GM12878 (cell line): Measurements from ENCODE around the gene DIABLO. TPM values are rescaled to one million over a fixed set of nuclear protein-coding genes. Genes with fewer than 3 reads are reported as not detected.

Source experiments
- ATAC-seq: fragments of 200-7000 bp; cut with Tn5 transposase; 3 replicates; pipeline ENCODE4 v1.9.1; 2020; ENCODE audit warnings: mild to moderate bottlenecking, moderate library complexity
- BruUV-seq: library from RNA; stranded (reverse); fragments of 400-500 nt; replicated peaks from 2 replicates; lab custom pipeline; 2021; lab: Mats Ljungman, UMichigan
- CTCF ChIA-PET: fragments of 300-600 bp; sonication (Branson Sonifier 250); formaldehyde crosslinking; extraction: SDS; loops from one replicate; lab custom pipeline; 2021; ENCODE audit warnings: inconsistent platforms; lab: Yijun Ruan, JAX
- POLR2A ChIA-PET: fragments of 350-600 bp; formaldehyde crosslinking; extraction: SDS; loops from one replicate; lab custom pipeline; 2021; ENCODE audit warnings: inconsistent platforms; lab: Charles Lee
- RAD21 ChIA-PET: fragments of 300-600 bp; sonication (Branson Sonifier 250); formaldehyde crosslinking; loops from one replicate; lab custom pipeline; 2023; ENCODE audit warnings: antibody characterized with exemption; ENCODE audit not compliant: unreplicated experiment; lab: Charles Lee
- SMC1A ChIA-PET: fragments of 300-600 bp; sonication (Branson Sonifier 250); formaldehyde crosslinking; loops from one replicate; lab custom pipeline; 2023; ENCODE audit not compliant: unreplicated experiment, uncharacterized antibody; lab: Charles Lee
- DNase-seq: peaks from one replicate; pipeline ENCODE4 v3.0.0-alpha.2; 2011; ENCODE audit warnings: low read depth, low spot score
- FAIRE-seq: peaks from 3 replicates; lab custom pipeline; 2011; peaks lifted over from hg19 to GRCh38; lab: Jason Lieb, UNC
- H2AFZ ChIP-seq: 2 replicates; pipeline ENCODE4 v1.6.0; 2011; ENCODE audit warnings: low read depth, low read length, control low read depth; ENCODE audit not compliant: control insufficient read depth
- H3K27ac ChIP-seq: 2 replicates; pipeline ENCODE4 v1.5.1; 2011; ENCODE audit warnings: control low read depth; ENCODE audit not compliant: control insufficient read depth, insufficient read depth
- H3K27me3 ChIP-seq, 2 experiments: replicated peaks in 1 of 2; 2 replicates each; pipeline versions ENCODE4 v1.6.0 to v1.6.1; 2011; ENCODE audit warnings: low read length in 1 of 2; ENCODE audit not compliant: control insufficient read depth in 2 of 2, insufficient read depth in 2 of 2
- H3K36me3 ChIP-seq, 2 experiments: 2 replicates each; pipeline ENCODE4 v1.5.1; 2011; ENCODE audit warnings: low read length in 1 of 2; ENCODE audit not compliant: control insufficient read depth in 2 of 2, insufficient read depth in 2 of 2
- H3K4me1 ChIP-seq: 2 replicates; pipeline ENCODE4 v1.6.1; 2011; ENCODE audit warnings: mild to moderate bottlenecking, low read length, moderate library complexity, mixed read lengths; ENCODE audit not compliant: control insufficient read depth, insufficient read depth
- H3K4me2 ChIP-seq: 2 replicates; pipeline ENCODE4 v1.6.0; 2011; ENCODE audit warnings: control low read depth; ENCODE audit not compliant: control insufficient read depth, insufficient read depth
- H3K4me3 ChIP-seq: fragments of 200-600 bp; sonication (generic); 2 replicates; pipeline ENCODE4 v1.5.1; 2016
- H3K79me2 ChIP-seq: 2 replicates; pipeline ENCODE4 v1.6.0; 2011; ENCODE audit warnings: low read length; ENCODE audit not compliant: control insufficient read depth, insufficient read depth
- H3K9ac ChIP-seq: 2 replicates; pipeline ENCODE4 v1.8.0; 2011; ENCODE audit warnings: low read length, control low read depth, mixed read lengths; ENCODE audit not compliant: control insufficient read depth, insufficient read depth
- H3K9me3 ChIP-seq: replicated peaks from 3 replicates; pipeline ENCODE4 v1.5.1; 2011; ENCODE audit warnings: mild to moderate bottlenecking, low read length; ENCODE audit not compliant: control insufficient read depth, insufficient read depth
- H4K20me1 ChIP-seq: 2 replicates; pipeline ENCODE4 v1.6.0; 2011; ENCODE audit not compliant: control insufficient read depth, insufficient read depth
- CHD1 ChIP-seq: IDR thresholded peaks from 2 replicates; pipeline ENCODE4 v1.6.1; 2012; ENCODE audit warnings: low read depth, low read length, improper control_type of control experiment
- GATAD2B ChIP-seq: fragments of 450-650 bp; conservative IDR thresholded peaks from 2 replicates; pipeline ENCODE4 v1.6.1; 2017; ENCODE audit warnings: low read depth, mild to moderate bottlenecking, moderate library complexity
- IKZF2 ChIP-seq, 2 experiments: fragments of 450-650 bp; IDR thresholded peaks; 2 replicates each; pipeline ENCODE4 v1.6.1; 2017; ENCODE audit warnings: mild to moderate bottlenecking in 2 of 2, moderate library complexity in 2 of 2
- MEF2B ChIP-seq: fragments of 450-650 bp; IDR thresholded peaks from 2 replicates; pipeline ENCODE4 v1.6.1; 2018; ENCODE audit warnings: mild to moderate bottlenecking, moderate library complexity; ENCODE audit not compliant: partially characterized antibody, poor library complexity, severe bottlenecking
- NR2F1 ChIP-seq: fragments of 450-650 bp; conservative IDR thresholded peaks from 2 replicates; pipeline ENCODE4 v1.6.1; 2017; ENCODE audit warnings: mild to moderate bottlenecking
- RAD21 ChIP-seq: IDR thresholded peaks from 2 replicates; pipeline ENCODE4 v1.6.1; 2011; ENCODE audit warnings: mild to moderate bottlenecking, low read depth, low read length, moderate library complexity; ENCODE audit not compliant: insufficient read depth
- SUPT20H ChIP-seq: IDR thresholded peaks from 2 replicates; pipeline ENCODE4 v1.6.1; 2011; ENCODE audit warnings: low read depth, mild to moderate bottlenecking, low read length, moderate library complexity, borderline replicate concordance; ENCODE audit not compliant: control insufficient read depth
- WGBS: methylation state at CpG from one replicate; pipeline ENCODE4 v1.1.6; 2016; ENCODE audit warnings: low lambda C conversion rate; ENCODE audit not compliant: insufficient replicate concordance, insufficient coverage; ENCODE audit errors: missing lambda C conversion rate; 5-methylcytosine and 5-hydroxymethylcytosine counted together
- in situ Hi-C: fragments of 300-500 bp; cut with MboI; formaldehyde crosslinking; loops from 9 replicates; pipeline ENCODE4 v1.14.3; 2018; ENCODE audit warnings: mixed read lengths
- intact Hi-C: fragments of 100-400 bp; cut with micrococcal nuclease; formaldehyde crosslinking; loops from one replicate; pipeline ENCODE4 v1.14.2; 2022; ENCODE audit not compliant: unreplicated experiment
- polyA plus RNA-seq, 11 experiments: library from polyadenylated mRNA; depleted of rRNA in 4 of 11; unstranded in 6 of 11; stranded (reverse) in 5 of 11; fragments of >200 nt; fragmentation: Nextera tagmentation in 4 of 11; fragmentation: Illumina TruSeq in 1 of 11; extraction: Ambion mirVana in 4 of 11; extraction: Trizol in 1 of 11; gene quantifications; 1 replicate in 1 of 11; 2 replicates in 10 of 11; pipeline versions ENCODE4 v1.2.1 to v1.2.3, GENCODE V29; 2011 to 2016; ENCODE audit warnings: inconsistent platforms in 2 of 11, missing spikeins in 2 of 11, low read depth in 1 of 11
- total RNA-seq, 4 experiments: library from RNA; depleted of rRNA in 3 of 4; stranded (reverse); fragments of >200 nt in 3 of 4; fragmentation: Illumina TruSeq in 1 of 4; extraction: Trizol in 1 of 4; gene quantifications; 2 replicates each; pipeline versions ENCODE4 v1.2.1 to v1.2.3, GENCODE V29; 2013 to 2021
- TF ChIP-seq, protein P1 (sequence below): fragments of 450-650 bp; IDR thresholded peaks from 2 replicates; pipeline ENCODE4 v1.6.1; 2017; ENCODE audit warnings: mild to moderate bottlenecking, moderate library complexity

DIABLO gene
- total and polyA plus RNA-seq, 10 of the 15 experiments (the other 5 are each of a cell fraction or from before 2014, with no cell fraction given): 18.3 to 69.9 (median 46.2) TPM

DNA sequence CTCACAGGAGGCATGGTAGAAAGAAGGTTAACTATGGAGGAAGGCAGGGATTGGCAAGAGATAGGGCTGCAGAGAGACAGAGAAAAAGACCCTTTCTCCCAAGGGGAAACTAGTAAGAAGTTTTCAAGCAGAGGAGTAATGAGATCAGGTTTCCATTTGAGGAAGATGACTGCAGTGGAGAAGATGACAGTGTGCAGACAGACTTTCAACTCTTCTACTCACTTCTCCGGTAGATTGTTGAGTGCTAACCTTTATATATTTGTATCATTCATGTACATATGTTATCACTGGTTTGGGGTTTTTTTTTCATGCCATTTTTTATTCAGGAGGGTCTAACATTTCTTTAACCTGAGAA is 28.3 kb downstream of the DIABLO start:
- Histone ChIP-seq H3K27ac (no peak overlapping the region), H3K27me3 (peaks cover 0 to 2% of the 10 kb centered on the region in 2 experiments; a peak in 2 of 4 replicates), H3K36me3 (no peaks in the 10 kb centered on the region), H3K4me1 (no peaks in the 10 kb centered on the region), H4K20me1 (no peaks in the 10 kb centered on the region), H3K4me2 (no peak overlapping the region)
- RAD21 ChIA-PET: no interaction called here
- CTCF ChIA-PET: no interaction called here
- in situ Hi-C loops: no loop called here
- DNase-seq: no peak
- TF ChIP-seq GATAD2B (no peak), IKZF2 (IDR thresholded peaks at IDR 0.05) (no peak), MEF2B (no peak), SUPT20H (no peak), RAD21 (no peak), CHD1 (no peak), NR2F1 (no peak)
- TF ChIP-seq, protein P1, sequence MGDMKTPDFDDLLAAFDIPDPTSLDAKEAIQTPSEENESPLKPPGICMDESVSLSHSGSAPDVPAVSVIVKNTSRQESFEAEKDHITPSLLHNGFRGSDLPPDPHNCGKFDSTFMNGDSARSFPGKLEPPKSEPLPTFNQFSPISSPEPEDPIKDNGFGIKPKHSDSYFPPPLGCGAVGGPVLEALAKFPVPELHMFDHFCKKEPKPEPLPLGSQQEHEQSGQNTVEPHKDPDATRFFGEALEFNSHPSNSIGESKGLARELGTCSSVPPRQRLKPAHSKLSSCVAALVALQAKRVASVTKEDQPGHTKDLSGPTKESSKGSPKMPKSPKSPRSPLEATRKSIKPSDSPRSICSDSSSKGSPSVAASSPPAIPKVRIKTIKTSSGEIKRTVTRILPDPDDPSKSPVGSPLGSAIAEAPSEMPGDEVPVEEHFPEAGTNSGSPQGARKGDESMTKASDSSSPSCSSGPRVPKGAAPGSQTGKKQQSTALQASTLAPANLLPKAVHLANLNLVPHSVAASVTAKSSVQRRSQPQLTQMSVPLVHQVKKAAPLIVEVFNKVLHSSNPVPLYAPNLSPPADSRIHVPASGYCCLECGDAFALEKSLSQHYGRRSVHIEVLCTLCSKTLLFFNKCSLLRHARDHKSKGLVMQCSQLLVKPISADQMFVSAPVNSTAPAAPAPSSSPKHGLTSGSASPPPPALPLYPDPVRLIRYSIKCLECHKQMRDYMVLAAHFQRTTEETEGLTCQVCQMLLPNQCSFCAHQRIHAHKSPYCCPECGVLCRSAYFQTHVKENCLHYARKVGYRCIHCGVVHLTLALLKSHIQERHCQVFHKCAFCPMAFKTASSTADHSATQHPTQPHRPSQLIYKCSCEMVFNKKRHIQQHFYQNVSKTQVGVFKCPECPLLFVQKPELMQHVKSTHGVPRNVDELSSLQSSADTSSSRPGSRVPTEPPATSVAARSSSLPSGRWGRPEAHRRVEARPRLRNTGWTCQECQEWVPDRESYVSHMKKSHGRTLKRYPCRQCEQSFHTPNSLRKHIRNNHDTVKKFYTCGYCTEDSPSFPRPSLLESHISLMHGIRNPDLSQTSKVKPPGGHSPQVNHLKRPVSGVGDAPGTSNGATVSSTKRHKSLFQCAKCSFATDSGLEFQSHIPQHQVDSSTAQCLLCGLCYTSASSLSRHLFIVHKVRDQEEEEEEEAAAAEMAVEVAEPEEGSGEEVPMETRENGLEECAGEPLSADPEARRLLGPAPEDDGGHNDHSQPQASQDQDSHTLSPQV: no peak
- TF ChIP-seq, all 136 proteins: peak for 0
- intact Hi-C loops: no loop called here
- no peak overlapping the region for H2AFZ ChIP-seq
- H3K79me2 ChIP-seq: no peaks in the 10 kb centered on the region
- FAIRE-seq (no peak), ATAC-seq (no peak)
- H3K9ac ChIP-seq: no peak overlapping the region
- BruUV-seq: no TSS peak
- H3K9me3 ChIP-seq: peaks cover 3% of the 10 kb centered on the region; the same call in 1 of the 3 replicates
- ChIA-PET POLR2A (no interaction called here), SMC1A (no interaction called here)
- 50% methylated on average over 1 of the region's 1 CpG for WGBS
- H3K4me3 ChIP-seq: no peak overlapping the region
